Activated naive CD4-positive, alpha-beta T cell treated with anti-CD3 and anti-CD28 coated beads for 36 hours (primary cell): ENCODE data around the gene FGD4. TPM values are rescaled to one million over a fixed set of nuclear protein-coding genes. Genes with fewer than 3 reads are reported as not detected.
"Not testable (repeated sequence)": the region's sequence is repeated elsewhere in the genome, so short reads cannot be mapped to it uniquely, and the experiment has no call there.

ENCODE experiments used
- CTCF ChIA-PET: fragments of 350-600 bp; sonication (Branson Sonifier 250); formaldehyde crosslinking; loops from one replicate; lab custom pipeline; 2021; ENCODE audit warnings: antibody characterized with exemption; lab: Charles Lee
- DNase-seq: peaks from one replicate; pipeline ENCODE4 v3.0.0-alpha.2; 2020
- H3K27ac Mint-ChIP-seq: one replicate; pipeline ENCODE4 v1.8.0; 2021; ENCODE audit warnings: mild to moderate bottlenecking, mixed read lengths
- H3K27me3 Mint-ChIP-seq: one replicate; pipeline ENCODE4 v1.8.0; 2021; ENCODE audit warnings: low read depth, mixed read lengths
- H3K36me3 Mint-ChIP-seq: one replicate; pipeline ENCODE4 v1.8.0; 2021; ENCODE audit warnings: low read depth, mixed read lengths
- H3K4me1 Mint-ChIP-seq: one replicate; pipeline ENCODE4 v1.8.0; 2021; ENCODE audit warnings: low read depth, mixed read lengths
- H3K4me3 Mint-ChIP-seq: one replicate; pipeline ENCODE4 v1.8.0; 2021; ENCODE audit warnings: mild to moderate bottlenecking, moderate library complexity, mixed read lengths
- H3K9me3 Mint-ChIP-seq: one replicate; pipeline ENCODE4 v1.8.0; 2021; ENCODE audit warnings: mixed read lengths
- intact Hi-C: fragments of 100-400 bp; cut with micrococcal nuclease; formaldehyde crosslinking; loops from one replicate; pipeline ENCODE4 v1.15.1; 2023
- total RNA-seq, 2 experiments: library from RNA; stranded (reverse); gene quantifications; one replicate each; pipeline ENCODE4 v1.2.3, GENCODE V29; 2021

Gene FGD4
- total RNA-seq, 2 experiments from 2014 or later = 0.15 to 0.17 TPM

DNA sequence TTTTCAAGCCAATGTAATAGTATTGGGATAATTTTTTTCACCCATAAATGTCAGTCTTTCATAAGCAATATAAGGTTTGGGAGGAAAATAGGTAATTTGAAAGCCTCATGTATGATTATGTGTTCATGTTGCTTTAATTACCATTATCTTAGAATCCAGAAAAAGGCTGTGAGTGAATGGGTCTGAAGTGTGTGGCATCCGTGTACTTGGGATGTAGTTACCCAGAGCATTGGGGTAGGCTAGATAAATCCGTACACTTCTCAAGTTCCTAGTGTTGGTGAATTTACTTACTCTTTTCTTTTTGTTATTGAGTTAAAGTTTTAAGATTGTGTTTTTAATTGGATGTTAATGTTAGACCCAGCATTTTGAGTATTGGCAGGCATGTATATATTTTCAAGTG is 104.4 kb downstream of the FGD4 start:
- no peaks in the 10 kb centered on the region for H3K9me3 Mint-ChIP-seq
- H3K27me3 Mint-ChIP-seq = peaks cover 3% of the 10 kb centered on the region
- no peak for DNase-seq
- H3K4me1 Mint-ChIP-seq = no peaks in the 10 kb centered on the region
- intact Hi-C loops = no loop called here
- H3K27ac Mint-ChIP-seq = no peak overlapping the region
- no peaks in the 10 kb centered on the region for H3K36me3 Mint-ChIP-seq
- H3K4me3 Mint-ChIP-seq = no peak overlapping the region
- CTCF ChIA-PET = interaction anchor here (1.0 kb wide), 1 partner anchor 14 kb away, joined by 3 read pairs; no protein-coding TSS in a partner anchor

GRCh38 chr12:32504591-32504990 is 105.2 kb downstream of the FGD4 start:
- intact Hi-C loops = no loop called here
- H3K27ac Mint-ChIP-seq = no peak overlapping the region
- H3K4me3 Mint-ChIP-seq = no peak overlapping the region
- H3K36me3 Mint-ChIP-seq = no peaks in the 10 kb centered on the region
- no peaks in the 10 kb centered on the region for H3K9me3 Mint-ChIP-seq
- no peaks in the 10 kb centered on the region for H3K4me1 Mint-ChIP-seq
- CTCF ChIA-PET = interaction anchor here (0.9 kb wide), 1 partner anchor 49 kb away, joined by 3 read pairs; no protein-coding TSS in a partner anchor
- H3K27me3 Mint-ChIP-seq = peaks cover 3% of the 10 kb centered on the region
- no peak for DNase-seq

DNA sequence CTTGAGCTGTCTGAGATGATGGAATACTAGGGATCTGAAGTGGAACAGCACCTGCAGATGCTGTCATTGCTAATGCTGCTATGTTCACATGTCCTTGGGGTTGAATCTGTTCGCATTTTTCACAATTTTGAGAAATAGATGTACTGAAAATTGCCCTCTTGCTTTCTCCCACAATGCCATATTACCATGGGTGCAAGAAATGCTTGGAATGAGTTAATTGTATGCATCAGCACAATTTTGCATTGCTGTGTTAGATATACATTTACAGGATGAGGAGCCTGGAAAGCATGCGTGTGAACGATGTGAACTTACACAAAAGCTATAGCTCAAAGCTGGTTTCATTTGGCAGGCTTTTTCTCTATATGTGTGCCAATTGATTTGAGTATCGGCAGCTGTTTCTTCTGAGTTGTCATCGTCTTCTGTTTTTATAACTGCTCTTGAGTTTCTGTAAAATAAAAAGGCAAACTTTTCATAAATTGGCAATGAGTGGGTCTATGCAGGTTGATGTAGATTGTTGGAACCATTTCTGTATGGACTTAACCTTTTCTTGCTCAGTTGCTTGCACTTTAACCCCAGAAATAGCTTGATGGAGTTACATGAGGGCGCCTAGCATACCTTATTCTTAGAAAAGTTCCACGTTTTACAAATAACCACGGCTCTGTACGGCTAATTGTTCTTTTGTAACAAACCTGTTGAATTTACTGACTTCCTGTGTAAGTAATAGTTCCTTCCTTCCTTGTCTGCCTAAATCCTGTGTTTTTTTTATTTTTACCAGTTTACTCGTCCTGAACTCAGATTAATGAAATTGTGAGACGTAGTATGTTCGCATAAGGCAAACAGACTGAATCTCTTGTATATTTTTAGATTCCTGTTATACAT is 105.9 kb downstream of the FGD4 start:
- CTCF ChIA-PET = interaction anchor here (0.9 kb wide), 1 partner anchor 49 kb away, joined by 3 read pairs; no protein-coding TSS in a partner anchor
- Mint-ChIP-seq H3K27me3 (peaks cover 3% of the 10 kb centered on the region), H3K4me3 (no peak overlapping the region), H3K27ac (no peak overlapping the region), H3K36me3 (no peaks in the 10 kb centered on the region), H3K9me3 (no peaks in the 10 kb centered on the region), H3K4me1 (no peaks in the 10 kb centered on the region)
- intact Hi-C loops = no loop called here
- no peak for DNase-seq

DNA sequence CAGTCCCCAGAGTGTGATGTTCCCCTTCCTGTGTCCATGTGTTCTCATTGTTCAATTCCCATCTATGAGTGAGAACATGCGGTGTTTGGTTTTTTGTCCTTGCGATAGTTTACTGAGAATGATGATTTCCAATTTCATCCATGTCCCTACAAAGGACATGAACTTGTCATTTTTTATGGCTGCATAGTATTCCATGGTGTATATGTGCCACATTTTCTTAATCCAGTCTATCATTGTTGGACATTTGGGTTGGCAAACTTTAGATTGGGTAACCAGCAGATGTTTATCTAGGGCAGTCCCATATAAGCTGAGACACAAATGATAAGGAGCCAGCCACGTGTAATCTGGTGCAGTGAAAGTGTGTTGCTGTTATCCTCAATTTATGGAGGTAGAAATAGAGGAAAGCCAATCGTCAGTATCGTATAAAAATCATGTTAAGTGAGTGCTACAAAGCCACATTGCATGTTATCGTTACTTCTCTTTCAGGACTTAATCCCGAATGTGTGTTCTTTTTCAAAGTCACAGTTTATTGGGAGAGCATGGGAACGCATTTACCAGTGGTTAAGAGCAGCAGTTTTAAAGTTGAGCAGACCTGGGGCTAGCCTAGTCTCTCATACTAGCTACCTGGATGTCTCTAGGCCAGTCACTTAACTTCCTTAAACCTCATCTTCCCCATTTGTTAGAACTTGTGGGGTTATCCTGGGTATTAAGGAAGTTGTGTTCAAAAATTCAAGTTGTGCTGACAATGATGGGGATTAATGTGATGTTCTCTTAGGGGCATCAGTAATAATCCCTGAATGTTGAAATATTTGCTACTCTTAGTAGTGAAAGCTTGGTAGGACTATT is 108.0 kb downstream of the FGD4 start:
- H3K36me3 Mint-ChIP-seq, intact Hi-C loops, H3K27me3 Mint-ChIP-seq, H3K4me3 Mint-ChIP-seq, CTCF ChIA-PET, H3K9me3 Mint-ChIP-seq, H3K27ac Mint-ChIP-seq, H3K4me1 Mint-ChIP-seq, DNase-seq: not testable (repeated sequence)

DNA sequence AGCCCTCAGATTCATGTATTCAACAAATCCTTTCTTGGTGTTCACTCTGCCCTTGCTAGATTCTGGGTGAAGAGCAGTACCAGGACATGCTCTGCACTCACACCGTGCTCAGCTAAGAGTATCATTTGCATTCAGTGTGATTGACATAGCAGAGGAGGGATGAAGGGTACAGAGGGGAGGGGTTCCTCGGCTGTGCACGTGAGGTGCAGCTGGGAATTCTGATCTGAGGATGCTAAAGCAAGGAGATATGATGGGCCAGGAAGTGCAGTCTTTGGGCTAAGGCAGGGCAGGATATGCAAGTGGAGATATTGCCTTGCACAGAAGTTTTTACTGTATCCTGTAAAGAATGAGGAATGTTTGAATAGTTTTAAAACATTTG is 108.6 kb downstream of the FGD4 start:
- DNase-seq = no peak
- no peaks in the 10 kb centered on the region for H3K4me1 Mint-ChIP-seq
- intact Hi-C loops = no loop called here
- CTCF ChIA-PET = interaction anchor here (0.8 kb wide), 1 partner anchor 13 kb away, joined by 3 read pairs; no protein-coding TSS in a partner anchor
- no peak overlapping the region for H3K27ac Mint-ChIP-seq
- peaks cover 3% of the 10 kb centered on the region for H3K27me3 Mint-ChIP-seq
- no peaks in the 10 kb centered on the region for H3K36me3 Mint-ChIP-seq
- no peaks in the 10 kb centered on the region for H3K9me3 Mint-ChIP-seq
- no peak overlapping the region for H3K4me3 Mint-ChIP-seq

GRCh38 chr12:32508626-32509025 is 109.3 kb downstream of the FGD4 start:
- Mint-ChIP-seq H3K36me3 (no peaks in the 10 kb centered on the region), H3K27me3 (peaks cover 8% of the 10 kb centered on the region), H3K4me1 (no peaks in the 10 kb centered on the region), H3K27ac (no peak overlapping the region), H3K9me3 (no peaks in the 10 kb centered on the region), H3K4me3 (no peak overlapping the region)
- intact Hi-C loops = no loop called here
- CTCF ChIA-PET = interaction anchor here (0.8 kb wide), 1 partner anchor 14 kb away, joined by 3 read pairs; no protein-coding TSS in a partner anchor
- no peak for DNase-seq

DNA sequence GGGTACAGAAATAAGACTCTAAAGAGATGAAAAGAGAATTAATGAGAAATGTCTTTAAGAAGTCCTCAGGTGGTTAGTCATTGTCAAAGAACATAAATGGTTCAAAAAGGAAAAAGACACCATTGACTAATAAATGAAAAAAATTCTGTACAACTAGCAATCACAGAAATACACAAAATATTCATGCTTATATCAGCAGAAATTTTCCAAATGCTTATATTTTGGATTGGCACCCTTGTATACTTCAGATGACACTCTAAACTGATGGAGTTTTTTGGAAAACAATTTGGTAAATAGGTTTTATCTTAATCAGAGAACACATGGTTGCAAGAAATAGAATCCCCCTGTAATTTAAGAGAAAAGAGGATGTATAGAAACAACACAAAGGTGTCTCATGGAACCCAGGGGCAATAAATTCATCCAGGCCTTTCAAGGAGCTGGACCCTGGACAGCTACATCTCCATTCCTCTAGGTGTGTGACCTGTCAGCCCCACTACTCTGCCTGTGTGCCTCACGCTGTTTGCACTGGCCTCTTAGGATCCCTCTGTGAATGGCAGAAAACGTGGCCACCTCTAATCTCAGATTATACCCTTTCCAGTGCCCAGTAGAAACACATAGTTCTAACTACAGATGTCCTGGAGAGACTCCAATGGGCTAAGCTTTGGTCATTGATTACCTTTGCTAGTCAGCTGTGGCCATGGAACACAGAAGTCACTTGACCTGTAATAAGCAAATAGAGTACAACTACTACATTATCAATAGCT is 110.2 kb downstream of the FGD4 start:
- no peaks in the 10 kb centered on the region for H3K36me3 Mint-ChIP-seq
- no peaks in the 10 kb centered on the region for H3K4me1 Mint-ChIP-seq
- no peaks in the 10 kb centered on the region for H3K9me3 Mint-ChIP-seq
- H3K27me3 Mint-ChIP-seq = peaks cover 8% of the 10 kb centered on the region
- no peak overlapping the region for H3K27ac Mint-ChIP-seq
- H3K4me3 Mint-ChIP-seq = no peak overlapping the region
- intact Hi-C loops = no loop called here
- no peak for DNase-seq
- CTCF ChIA-PET = no interaction called here

DNA sequence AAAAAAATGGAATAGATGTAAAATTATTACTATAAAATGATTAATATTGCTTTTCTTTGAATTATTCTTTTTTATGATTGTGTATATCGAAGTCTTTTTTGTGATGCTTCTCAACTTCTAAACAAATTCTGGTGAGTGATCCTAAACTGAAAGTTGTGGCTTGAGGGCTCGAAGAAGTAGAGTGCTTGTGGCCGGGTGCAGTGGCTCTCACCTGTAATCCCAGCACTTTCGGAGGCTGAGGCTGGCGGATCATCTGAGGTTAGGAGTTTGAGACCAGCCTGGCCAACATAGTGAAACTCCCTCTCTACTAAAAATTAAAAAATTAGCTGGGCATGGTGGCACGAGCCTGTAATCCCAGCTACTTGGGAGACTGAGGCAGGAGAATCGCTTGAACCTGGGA is 112.6 kb downstream of the FGD4 start:
- H3K36me3 Mint-ChIP-seq, H3K9me3 Mint-ChIP-seq, DNase-seq, H3K4me1 Mint-ChIP-seq, H3K4me3 Mint-ChIP-seq, H3K27ac Mint-ChIP-seq, CTCF ChIA-PET, H3K27me3 Mint-ChIP-seq, intact Hi-C loops: not testable (repeated sequence)

- no peak overlapping the region for H3K27ac Mint-ChIP-seq
- no peak overlapping the region for H3K4me3 Mint-ChIP-seq
- CTCF ChIA-PET = no interaction called here
- no peaks in the 10 kb centered on the region for H3K4me1 Mint-ChIP-seq
- no peak for DNase-seq
- peaks cover 7% of the 10 kb centered on the region for H3K27me3 Mint-ChIP-seq
- intact Hi-C loops = no loop called here
- no peaks in the 10 kb centered on the region for H3K9me3 Mint-ChIP-seq
- no peaks in the 10 kb centered on the region for H3K36me3 Mint-ChIP-seq
These were observed 113.0 kb downstream of the FGD4 start for GRCh38 chr12:32512379-32512778.

DNA sequence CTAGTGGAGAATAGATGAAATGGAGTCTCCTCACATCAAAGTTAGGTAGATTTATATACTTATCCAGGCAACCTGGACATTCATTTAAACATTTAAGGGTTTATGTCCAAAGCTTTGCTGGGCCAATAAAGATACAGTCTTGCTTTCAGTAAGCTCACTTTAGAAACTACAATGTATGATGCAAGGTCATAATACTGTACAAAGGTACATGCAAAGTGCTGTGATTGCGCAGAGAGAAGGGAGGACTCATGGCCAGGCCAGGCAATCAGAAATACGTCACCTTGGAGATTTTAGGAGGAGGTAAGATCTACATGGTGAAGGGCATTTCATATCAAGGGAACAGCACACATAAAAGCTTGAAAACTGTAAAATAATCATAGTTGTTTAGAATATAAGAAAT is 113.6 kb downstream of the FGD4 start:
- H3K36me3 Mint-ChIP-seq = no peaks in the 10 kb centered on the region
- intact Hi-C loops = no loop called here
- H3K27me3 Mint-ChIP-seq = peaks cover 7% of the 10 kb centered on the region
- H3K27ac Mint-ChIP-seq = no peak overlapping the region
- DNase-seq = no peak
- CTCF ChIA-PET = no interaction called here
- H3K9me3 Mint-ChIP-seq = no peaks in the 10 kb centered on the region
- no peak overlapping the region for H3K4me3 Mint-ChIP-seq
- no peaks in the 10 kb centered on the region for H3K4me1 Mint-ChIP-seq

GRCh38 chr12:32515137-32515873 is 115.9 kb downstream of the FGD4 start:
- Mint-ChIP-seq H3K27ac (no peak overlapping the region), H3K4me1 (no peaks in the 10 kb centered on the region), H3K4me3 (no peak overlapping the region), H3K9me3 (no peaks in the 10 kb centered on the region), H3K27me3 (peaks cover 9% of the 10 kb centered on the region), H3K36me3 (no peaks in the 10 kb centered on the region)
- no peak for DNase-seq
- CTCF ChIA-PET = no interaction called here
- intact Hi-C loops = no loop called here
